HG03196 (cell line): ENCODE data around the gene NUDT6.
"Not testable (repeated sequence)": the region's sequence is repeated elsewhere in the genome, so short reads cannot be mapped to it uniquely, and the experiment has no call there.

Experiments
- ATAC-seq: cut with Tn5 transposase; IDR thresholded peaks from one replicate; pipeline ENCODE4 v1.9.1; 2021; ENCODE audit not compliant: unreplicated experiment

The NUDT6 gene

GRCh38 chr4:122879001-122879400, 43.4 kb downstream of the NUDT6 start:
- ATAC-seq: no peak

DNA sequence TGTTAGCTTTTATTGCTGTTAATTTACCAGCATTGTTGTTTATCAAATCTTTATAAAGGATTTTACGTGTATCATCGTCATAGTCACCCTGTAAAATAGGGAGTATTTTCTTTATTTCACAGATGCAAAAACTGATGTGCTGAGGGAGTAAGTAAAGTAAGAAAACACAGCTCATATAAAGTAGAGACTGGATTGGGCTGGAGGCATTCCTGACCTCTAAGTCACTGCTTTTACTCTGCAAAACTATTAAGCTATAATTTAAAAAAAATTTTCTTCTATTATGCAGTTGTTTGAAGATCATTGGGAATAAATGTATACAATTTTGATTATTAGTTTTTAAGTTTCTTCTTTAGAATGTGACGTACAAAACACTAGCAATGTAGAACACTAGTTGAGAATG, 45.9 kb downstream of the NUDT6 start:
- ATAC-seq: no peak

DNA sequence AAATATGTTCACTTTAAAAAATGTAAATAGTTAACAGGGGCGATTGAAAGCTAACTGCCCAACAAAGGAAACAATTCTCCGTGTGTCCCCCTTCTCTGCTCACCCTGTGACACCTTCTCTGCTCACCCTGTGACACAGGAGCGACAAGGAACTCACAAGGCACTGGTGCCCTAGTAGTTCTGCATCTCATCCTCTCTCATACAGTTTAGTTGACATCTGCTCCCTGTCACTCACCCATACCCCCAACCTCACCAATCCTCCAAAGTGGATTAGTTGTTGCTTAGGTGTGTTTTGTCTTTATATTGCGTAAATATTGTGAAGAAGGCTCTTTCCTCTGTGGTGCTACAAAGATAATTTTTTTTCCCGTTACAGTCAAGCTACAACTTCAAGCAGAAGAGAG, 46.4 kb downstream of the NUDT6 start:
- no peak for ATAC-seq

- no peak for ATAC-seq
Observed at GRCh38 chr4:122873821-122874593, 48.4 kb downstream of the NUDT6 start.

DNA sequence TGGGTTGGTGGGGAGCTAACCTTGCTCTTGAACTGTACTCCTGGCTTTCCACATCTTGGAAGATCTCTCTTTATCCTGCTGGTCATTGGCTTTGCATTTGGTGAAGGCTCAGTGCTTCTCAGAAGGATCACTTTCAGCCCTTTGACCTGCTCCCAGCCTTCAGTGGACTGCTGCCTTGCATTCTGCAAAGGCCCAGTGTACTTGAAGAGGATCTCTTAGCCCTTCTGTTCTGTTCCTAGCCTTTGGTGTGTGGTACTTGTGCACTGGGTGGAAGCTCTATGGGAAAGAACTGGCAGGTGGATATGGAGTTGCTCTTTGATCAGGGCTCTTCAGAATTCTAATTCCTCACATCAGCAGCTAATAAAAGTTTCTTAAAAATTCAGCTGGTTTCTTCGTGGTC, 49.3 kb downstream of the NUDT6 start:
- no peak for ATAC-seq

DNA sequence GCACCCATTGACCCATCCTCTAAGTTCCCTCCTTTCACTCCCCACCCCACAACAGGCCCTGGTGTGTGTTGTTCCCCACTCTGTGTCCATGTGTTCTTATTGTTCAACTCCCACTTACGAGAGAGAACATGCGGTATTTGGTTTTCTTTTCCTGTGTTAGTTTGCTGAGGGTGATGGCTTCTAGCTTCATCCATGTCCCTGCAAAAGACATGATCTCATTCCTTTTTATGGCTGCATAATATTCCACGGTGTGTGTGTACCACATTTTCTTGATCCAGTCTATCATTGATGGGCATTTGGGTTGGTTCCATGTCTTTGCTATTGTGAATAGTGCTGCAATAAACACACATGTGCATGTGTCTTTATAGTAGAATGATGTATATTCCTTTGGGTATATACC, 54.2 kb downstream of the NUDT6 start:
- ATAC-seq: not testable (repeated sequence)

DNA sequence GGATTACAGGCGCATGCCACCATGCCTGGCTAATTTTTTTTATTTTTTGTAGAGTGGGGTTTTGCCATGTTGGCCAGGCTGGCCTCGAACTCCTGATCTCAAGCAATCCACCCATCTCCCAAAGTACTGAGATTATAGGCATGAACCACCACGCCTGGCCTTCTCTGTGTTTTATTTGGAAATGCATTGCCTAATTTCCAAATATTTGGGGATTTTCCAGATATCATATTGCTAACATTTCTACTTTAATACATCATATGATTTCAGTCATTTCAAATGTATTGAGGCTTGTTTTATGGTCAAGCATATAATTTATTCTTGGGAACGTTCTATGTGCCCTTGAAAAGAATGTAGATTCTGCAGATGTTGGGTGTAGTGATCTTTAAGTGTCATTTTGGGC, 57.0 kb downstream of the NUDT6 start:
- ATAC-seq: no peak

GRCh38 chr4:122863639-122864038, 58.8 kb downstream of the NUDT6 start:
- no peak for ATAC-seq

DNA sequence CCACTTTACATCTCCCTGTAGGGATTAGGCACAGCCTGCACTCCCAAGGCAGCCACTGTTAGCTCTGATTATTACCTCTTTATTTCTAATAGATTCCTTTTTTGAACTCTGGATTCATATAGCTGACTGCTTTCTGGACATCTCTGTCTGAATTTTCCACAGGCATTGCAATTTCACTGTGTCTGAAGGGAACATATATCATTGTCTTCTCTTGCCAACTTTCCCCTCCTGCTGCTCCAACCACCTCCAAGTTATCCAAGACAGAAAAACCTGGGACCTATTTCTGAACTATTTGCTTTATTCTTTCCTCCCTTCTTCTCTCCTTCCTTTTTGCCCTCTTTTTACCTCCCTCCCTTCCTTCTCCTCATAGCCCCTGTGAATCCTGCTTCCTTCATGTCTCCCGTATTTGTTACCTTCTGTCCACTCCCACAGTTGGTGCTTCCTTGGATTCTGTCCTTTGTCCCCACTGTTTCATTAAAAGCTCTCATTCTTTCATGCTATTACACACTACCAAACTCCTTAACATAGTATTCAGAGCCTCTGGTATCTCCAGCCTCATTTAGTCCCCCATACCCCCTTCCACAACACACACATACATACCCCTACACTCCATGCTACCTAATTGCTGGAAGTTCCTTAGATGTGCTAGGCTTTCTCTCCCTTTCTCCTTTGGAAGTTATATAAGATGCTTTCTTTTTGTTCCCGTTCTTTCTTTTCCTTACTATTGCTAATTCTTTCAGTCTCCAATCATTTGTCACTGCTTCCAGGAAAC, 61.0 kb downstream of the NUDT6 start:
- ATAC-seq: no peak

DNA sequence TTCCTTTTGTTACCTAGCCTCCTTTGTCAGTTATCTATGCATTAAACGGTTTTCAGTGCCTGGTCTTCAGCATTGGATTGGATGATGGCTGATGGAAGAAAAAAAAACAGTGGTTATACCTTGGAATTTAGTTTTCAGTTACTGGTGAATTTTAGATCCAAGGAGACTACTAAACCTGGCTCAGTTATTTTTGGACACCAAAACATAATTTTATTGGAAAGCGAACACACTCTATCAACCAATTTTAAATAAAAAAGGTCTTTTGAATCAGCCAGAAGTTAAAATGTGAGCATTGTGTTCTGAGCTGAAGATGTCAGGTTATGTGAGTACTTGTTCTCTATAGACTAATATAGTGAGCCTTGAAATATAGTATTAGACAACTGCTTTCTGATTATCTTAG, 63.7 kb downstream of the NUDT6 start:
- no peak for ATAC-seq

- no peak for ATAC-seq
Observed at GRCh38 chr4:122857160-122857559, 65.2 kb downstream of the NUDT6 start.

DNA sequence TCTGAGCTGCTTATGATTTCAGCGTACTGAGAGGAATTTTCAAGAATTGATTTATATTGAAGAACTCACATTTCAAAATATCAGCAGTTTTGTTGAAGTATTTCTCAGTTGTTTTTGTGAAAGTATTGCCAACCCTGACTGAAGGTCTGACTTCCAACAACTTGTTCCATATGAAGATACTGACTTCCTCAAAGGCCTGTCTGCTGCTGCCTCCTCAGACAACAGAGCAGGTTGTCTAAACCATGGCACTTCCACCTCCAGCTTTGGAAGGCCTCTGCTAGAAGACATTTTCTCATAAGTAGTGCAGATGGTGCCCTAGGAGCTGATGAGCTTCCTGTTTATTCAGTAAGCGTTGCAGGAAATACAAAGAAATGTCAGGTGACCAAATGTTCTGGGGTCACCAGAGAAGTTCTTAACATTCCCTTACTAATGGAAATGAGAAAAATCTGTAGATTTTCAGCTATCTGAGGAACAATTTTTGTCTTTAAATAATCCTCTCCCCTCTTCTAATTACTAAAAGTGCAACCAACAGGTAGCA, 67.0 kb downstream of the NUDT6 start:
- no peak for ATAC-seq

DNA sequence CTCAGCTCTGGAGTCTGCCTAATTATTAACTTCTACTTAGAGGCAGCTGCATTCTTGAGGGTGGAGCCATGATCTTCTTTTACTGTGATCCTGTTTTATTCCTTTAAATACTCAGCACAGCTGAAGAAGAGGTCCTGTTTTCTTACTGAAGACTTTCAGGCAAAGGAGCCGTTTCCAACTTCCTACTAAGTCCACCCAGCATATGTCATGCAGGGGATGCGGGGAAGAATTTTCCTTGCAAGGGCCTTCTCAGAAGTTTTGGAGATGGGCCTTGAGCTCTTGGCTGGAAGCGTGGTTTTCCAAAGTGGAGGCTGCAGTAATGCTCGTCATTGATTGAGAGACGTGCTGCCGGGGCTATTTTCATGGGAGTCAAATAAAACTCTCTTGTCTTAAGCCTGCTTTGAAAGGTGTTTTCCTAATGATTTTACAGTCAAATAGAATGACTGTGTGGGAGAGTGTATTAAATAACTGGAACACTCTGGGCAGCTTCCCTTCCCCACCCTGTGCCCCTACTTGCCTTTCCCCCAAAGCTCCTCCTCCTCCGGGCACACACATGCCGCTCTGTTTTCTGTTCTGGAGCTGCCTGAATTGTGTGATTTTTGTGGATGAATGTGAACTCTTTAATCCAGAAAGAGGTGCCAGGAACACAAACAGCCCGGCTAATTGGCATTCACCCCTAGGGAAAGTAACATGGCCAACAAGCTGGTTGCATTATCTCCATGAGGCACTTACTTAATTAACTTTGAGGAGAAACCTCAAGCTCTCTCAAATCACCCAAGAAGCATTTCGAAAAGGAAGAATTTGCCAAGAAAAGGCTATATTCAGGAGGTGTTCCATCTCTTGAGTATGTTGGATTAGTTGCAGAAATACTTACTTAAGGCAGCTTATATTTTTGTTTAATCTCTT, 67.7 kb downstream of the NUDT6 start:
- ATAC-seq: no peak

DNA sequence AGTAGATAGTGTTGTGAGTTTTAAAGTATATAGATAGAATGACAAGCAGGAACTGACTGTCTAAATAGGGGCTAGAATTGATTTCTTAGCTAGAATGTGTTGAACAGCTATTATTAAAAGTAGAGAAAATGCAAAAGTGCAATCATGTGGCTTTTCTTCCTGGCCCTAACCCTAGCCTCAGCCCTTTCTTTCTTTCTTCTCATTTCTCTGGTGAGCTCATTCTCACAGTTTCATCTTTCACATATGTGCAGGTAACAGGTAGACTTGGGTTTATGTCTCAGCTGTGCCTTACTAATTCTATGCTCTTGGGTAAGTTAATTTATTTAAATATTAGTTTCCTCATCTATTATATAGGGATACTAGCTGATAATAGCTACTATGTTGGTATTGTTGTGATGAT, 70.8 kb downstream of the NUDT6 start:
- no peak for ATAC-seq

- ATAC-seq: not testable (repeated sequence)
Observed at GRCh38 chr4:122849789-122850188, 72.6 kb downstream of the NUDT6 start.

- ATAC-seq: no peak
Observed at GRCh38 chr4:122847931-122848330, 74.5 kb downstream of the NUDT6 start.

- ATAC-seq: no peak
Observed at GRCh38 chr4:122845760-122846159, 76.6 kb downstream of the NUDT6 start.

- no peak for ATAC-seq
Observed at GRCh38 chr4:122845066-122845465, 77.3 kb downstream of the NUDT6 start.

GRCh38 chr4:122844391-122844790, 78.0 kb downstream of the NUDT6 start:
- not testable (repeated sequence) for ATAC-seq

GRCh38 chr4:122842984-122843531, 79.3 kb downstream of the NUDT6 start:
- no peak for ATAC-seq
